AG09309 (cell line): ENCODE data around the gene SAFB.

ENCODE experiments used
- DNase-seq: peaks from one replicate; pipeline ENCODE4 v3.0.0-alpha.2; 2010; ENCODE audit warnings: low read depth
- H3K4me3 ChIP-seq: 2 replicates; pipeline ENCODE4 v1.5.1; 2011; ENCODE audit warnings: mild to moderate bottlenecking, low read depth, low read length, moderate library complexity; ENCODE audit not compliant: control insufficient read depth
- CTCF ChIP-seq: IDR thresholded peaks from 2 replicates; pipeline ENCODE4 v1.5.1; 2011; ENCODE audit warnings: mild to moderate bottlenecking, low read depth, low read length, inconsistent platforms; ENCODE audit not compliant: insufficient read depth, control insufficient read depth; ENCODE audit errors: missing control alignments

The SAFB gene

GRCh38 chr19:5693195-5694166, 70.6 kb downstream of the SAFB start:
- H3K4me3 ChIP-seq = no peak overlapping the region
- TF ChIP-seq CTCF = no peak
- no peak for DNase-seq

GRCh38 chr19:5694167-5694955, 71.5 kb downstream of the SAFB start:
- TF ChIP-seq CTCF = no peak
- no peak for DNase-seq
- no peak overlapping the region for H3K4me3 ChIP-seq

- H3K4me3 ChIP-seq = no peak overlapping the region
- no peak for DNase-seq
- no peak for TF ChIP-seq CTCF
Observed at GRCh38 chr19:5694956-5695648, 72.2 kb downstream of the SAFB start.

GRCh38 chr19:5695649-5696195, 72.8 kb downstream of the SAFB start:
- no peak for TF ChIP-seq CTCF
- H3K4me3 ChIP-seq = no peak overlapping the region
- no peak for DNase-seq

- H3K4me3 ChIP-seq = no peak overlapping the region
- DNase-seq = no peak
- no peak for TF ChIP-seq CTCF
Observed at GRCh38 chr19:5696196-5697021, 73.5 kb downstream of the SAFB start.
